B cell (primary cell): Measurements from ENCODE around the gene GATM. TPM values are rescaled to one million over a fixed set of nuclear protein-coding genes. Genes with fewer than 3 reads are reported as not detected.

ENCODE experiments used
- ATAC-seq: fragments of 200-7000 bp; cut with Tn5 transposase; one replicate; pipeline ENCODE4 v1.10.0; 2021; ENCODE audit warnings: low read depth, mild to moderate bottlenecking, moderate number of reproducible peaks, moderate library complexity
- CTCF ChIA-PET: fragments of 350-600 bp; sonication (Branson Sonifier 250); formaldehyde crosslinking; loops from one replicate; lab custom pipeline; 2021; ENCODE audit warnings: antibody characterized with exemption, inconsistent platforms; lab: Charles Lee
- POLR2A ChIA-PET: fragments of 350-600 bp; sonication (Branson Sonifier 250); formaldehyde crosslinking; loops from one replicate; lab custom pipeline; 2021; ENCODE audit warnings: antibody characterized with exemption; lab: Charles Lee
- DNase-seq: peaks from one replicate; pipeline ENCODE4 v3.0.0; 2013
- H2AFZ ChIP-seq: 2 replicates; pipeline ENCODE4 v1.6.1; 2012; ENCODE audit warnings: mild to moderate bottlenecking, low read depth, low read length; ENCODE audit not compliant: insufficient read depth, poor library complexity, severe bottlenecking
- H3K27ac ChIP-seq, 2 donors: 1 replicate in 1 of 2; 2 replicates in 1 of 2; pipeline ENCODE4 v1.5.1; 2012 to 2013; ENCODE audit warnings: low read length in 2 of 2, mild to moderate bottlenecking in 2 of 2, moderate library complexity in 1 of 2
- H3K27me3 ChIP-seq, 4 experiments: fragments of 200-600 bp in 1 of 4; sonication (generic) in 1 of 4; replicated peaks in 1 of 4; 1 replicate in 2 of 4; 2 replicates in 2 of 4; pipeline versions ENCODE4 v1.6.1 to v1.7.0; 2013 to 2016; ENCODE audit warnings: low read length in 3 of 4, mild to moderate bottlenecking in 2 of 4, mixed read lengths in 1 of 4, moderate library complexity in 1 of 4; ENCODE audit not compliant: insufficient read depth in 4 of 4, control insufficient read depth in 3 of 4; ENCODE audit errors: control extremely low read depth in 1 of 4
- H3K36me3 ChIP-seq, 2 experiments: replicated peaks in 1 of 2; 1 replicate in 1 of 2; 2 replicates in 1 of 2; pipeline versions ENCODE4 v1.6.1 to v1.7.1; 2013; ENCODE audit warnings: low read length in 1 of 2; ENCODE audit not compliant: insufficient read depth in 2 of 2, control insufficient read depth in 1 of 2; ENCODE audit errors: control extremely low read depth in 1 of 2, extremely low read depth in 1 of 2
- H3K4me1 ChIP-seq, 2 donors: fragments of 200-600 bp in 1 of 2; sonication (generic) in 1 of 2; 1 replicate in 1 of 2; 2 replicates in 1 of 2; pipeline versions ENCODE4 v1.5.1 to v1.6.1; 2013 to 2017; ENCODE audit warnings: low read length in 2 of 2; ENCODE audit not compliant: control insufficient read depth in 2 of 2, insufficient read depth in 2 of 2
- H3K4me2 ChIP-seq: replicated peaks from 2 replicates; pipeline ENCODE3; 2012; ENCODE audit warnings: mild to moderate bottlenecking, low read depth, low read length; ENCODE audit not compliant: poor library complexity, severe bottlenecking
- H3K4me3 ChIP-seq, 5 experiments: fragments of 200-600 bp in 1 of 5; sonication (generic) in 1 of 5; 1 replicate in 3 of 5; 2 replicates in 2 of 5; pipeline versions ENCODE4 v1.5.1 to v1.7.0; 2011 to 2016; ENCODE audit warnings: low read length in 4 of 5, mild to moderate bottlenecking in 4 of 5, low read depth in 2 of 5, control low read depth in 1 of 5, moderate library complexity in 1 of 5; ENCODE audit not compliant: insufficient read depth in 1 of 5; ENCODE audit errors: control extremely low read depth in 1 of 5, extremely low read depth in 1 of 5
- H3K79me2 ChIP-seq: fragments of 200-600 bp; sonication (generic); one replicate; pipeline ENCODE4 v1.6.0; 2016; ENCODE audit warnings: low read length; ENCODE audit not compliant: control insufficient read depth, insufficient read depth
- H3K9ac ChIP-seq: fragments of 200-600 bp; sonication (generic); 2 replicates; pipeline ENCODE4 v1.6.1; 2017; ENCODE audit warnings: mild to moderate bottlenecking, low read length, moderate library complexity
- H3K9me3 ChIP-seq, 3 donors: one replicate each; pipeline versions ENCODE4 v1.6.1 to v1.7.1; 2013; ENCODE audit warnings: low read length in 2 of 3; ENCODE audit not compliant: control insufficient read depth in 2 of 3, insufficient read depth in 1 of 3; ENCODE audit errors: control extremely low read depth in 1 of 3
- H4K20me1 ChIP-seq: 2 replicates; pipeline ENCODE4 v1.6.0; 2012; ENCODE audit warnings: mild to moderate bottlenecking, low read length; ENCODE audit not compliant: insufficient read depth, control insufficient read depth, poor library complexity, severe bottlenecking
- H3K27ac Mint-ChIP-seq: one replicate; pipeline ENCODE4 v1.8.0; 2021; ENCODE audit warnings: mixed read lengths
- H3K27me3 Mint-ChIP-seq: one replicate; pipeline ENCODE4 v1.8.0; 2021; ENCODE audit warnings: mixed read lengths
- H3K4me1 Mint-ChIP-seq: one replicate; pipeline ENCODE4 v1.8.0; 2021; ENCODE audit warnings: mixed read lengths
- H3K4me3 Mint-ChIP-seq: one replicate; pipeline ENCODE4 v1.8.0; 2021; ENCODE audit warnings: mixed read lengths
- H3K9me3 Mint-ChIP-seq: one replicate; pipeline ENCODE4 v1.8.0; 2022; ENCODE audit warnings: mixed read lengths; ENCODE audit not compliant: insufficient read depth
- CTCF ChIP-seq: fragments of 200-600 bp; IDR thresholded peaks from one replicate; pipeline ENCODE4 v1.8.0; 2022; ENCODE audit warnings: antibody characterized with exemption, mild to moderate bottlenecking
- EZH2 ChIP-seq: IDR thresholded peaks from 2 replicates; pipeline ENCODE4 v1.6.1; 2012; ENCODE audit warnings: borderline replicate concordance, low read depth, mild to moderate bottlenecking, moderate library complexity, low read length; ENCODE audit not compliant: insufficient read depth, poor library complexity, severe bottlenecking
- WGBS: methylation state at CpG from one replicate; pipeline ENCODE4 v1.1.5; 2013; ENCODE audit warnings: missing lambda C conversion rate; ENCODE audit not compliant: insufficient coverage; 5-methylcytosine and 5-hydroxymethylcytosine counted together
- intact Hi-C: fragments of 100-400 bp; cut with micrococcal nuclease; formaldehyde crosslinking; loops from one replicate; pipeline ENCODE4 v1.10.0; 2022
- polyA plus RNA-seq: library from polyadenylated mRNA; depleted of rRNA; stranded (reverse); fragments of >200 nt; gene quantifications from 2 replicates; pipeline ENCODE4 v1.2.3, GENCODE V29; 2012
- total RNA-seq, 2 donors: library from RNA; stranded (reverse); fragments of 120-200 nt in 1 of 2; gene quantifications; 1 replicate in 1 of 2; 2 replicates in 1 of 2; pipeline versions ENCODE4 v1.2.3 to v1.2.4, GENCODE V29; 2013 to 2022

GATM gene
- total and polyA plus RNA-seq, 2 donors (not counting 1 experiment from before 2014, with no cell fraction given) = 9.6 to 18.2 TPM

DNA sequence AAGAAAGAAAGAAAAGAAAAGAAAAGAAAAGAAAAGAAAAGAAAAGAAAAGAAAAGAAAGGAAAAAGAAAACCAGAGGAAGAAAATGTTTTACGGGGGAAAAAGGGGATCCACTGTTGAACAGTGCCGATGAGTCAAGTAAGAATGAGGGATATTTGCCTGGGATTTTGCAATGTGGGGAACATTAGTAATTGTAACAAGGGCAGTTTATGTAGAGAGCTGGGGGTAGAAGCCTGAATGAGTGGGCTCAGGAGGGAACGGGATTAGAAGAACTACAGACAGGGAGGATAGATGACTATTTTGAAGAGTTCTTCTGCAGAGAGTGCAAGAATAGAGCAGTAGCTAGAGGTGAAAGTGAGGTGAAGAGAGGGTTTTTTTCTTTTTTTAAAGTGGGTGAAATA lies 28.7 kb downstream of the GATM start:
- no peaks in the 10 kb centered on the region for H3K9me3 ChIP-seq
- Mint-ChIP-seq H3K27me3 (peaks cover 35% of the 10 kb centered on the region), H3K4me1 (no peaks in the 10 kb centered on the region), H3K9me3 (no peaks in the 10 kb centered on the region), H3K4me3 (no peak overlapping the region), H3K27ac (no peak overlapping the region)
- no peak overlapping the region for H2AFZ ChIP-seq
- intact Hi-C loops = no loop called here
- ATAC-seq (no peak), DNase-seq (no peak)
- no peak overlapping the region for H3K9ac ChIP-seq
- ChIA-PET CTCF (no interaction called here), POLR2A (interaction anchor here (0.7 kb wide), 1 partner anchor 70 kb away, joined by 10 read pairs; no protein-coding TSS in a partner anchor)
- no peak overlapping the region for H3K4me2 ChIP-seq
- H3K79me2 ChIP-seq = no peaks in the 10 kb centered on the region
- H3K36me3 ChIP-seq = no peaks in the 10 kb centered on the region
- peaks cover 0 to 14% (median 7%) of the 10 kb centered on the region in 4 experiments for H3K27me3 ChIP-seq
- TF ChIP-seq EZH2 = no peak
- TF ChIP-seq CTCF = no peak
- no peak overlapping the region for H3K27ac ChIP-seq
- 96% methylated on average over 3 of the region's 3 CpGs for WGBS
- no peak overlapping the region for H3K4me3 ChIP-seq
- no peaks in the 10 kb centered on the region for H4K20me1 ChIP-seq
- no peaks in the 10 kb centered on the region for H3K4me1 ChIP-seq

DNA sequence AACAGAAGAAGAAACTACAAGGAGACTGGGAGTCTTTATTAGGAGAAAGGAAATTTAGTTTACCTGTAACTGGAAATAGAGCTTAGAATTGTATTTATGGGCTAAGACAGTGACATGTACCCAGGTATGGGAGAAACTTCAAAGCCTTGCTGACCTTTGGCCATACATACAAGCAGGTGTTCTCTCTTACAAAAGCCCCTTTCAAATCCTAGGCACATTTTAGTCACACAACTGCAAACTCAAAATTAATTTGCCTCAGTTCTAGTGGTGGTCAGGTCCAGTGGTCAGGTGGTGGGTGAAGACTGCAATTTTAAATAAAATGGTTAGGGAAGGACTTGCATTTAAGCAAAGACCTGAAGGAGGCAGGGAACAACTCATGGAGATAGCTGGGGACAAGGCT lies 30.4 kb downstream of the GATM start:
- Histone ChIP-seq H4K20me1 (no peaks in the 10 kb centered on the region), H3K36me3 (no peaks in the 10 kb centered on the region), H3K9me3 (no peaks in the 10 kb centered on the region), H3K9ac (no peak overlapping the region), H3K4me1 (no peaks in the 10 kb centered on the region), H3K27me3 (peaks cover 0 to 14% (median 7%) of the 10 kb centered on the region in 4 experiments), H3K27ac (no peak overlapping the region), H3K4me3 (no peak overlapping the region), H2AFZ (no peak overlapping the region), H3K79me2 (no peaks in the 10 kb centered on the region), H3K4me2 (no peak overlapping the region)
- POLR2A ChIA-PET = no interaction called here
- ATAC-seq (no peak), DNase-seq (no peak)
- peaks cover 37% of the 10 kb centered on the region for H3K27me3 Mint-ChIP-seq
- TF ChIP-seq EZH2 = no peak
- TF ChIP-seq CTCF = no peak
- no peak overlapping the region for H3K27ac Mint-ChIP-seq
- CTCF ChIA-PET = interaction anchor here (1.2 kb wide), 1 partner anchor 9 kb away, joined by 3 read pairs; no protein-coding TSS in a partner anchor
- intact Hi-C loops = no loop called here
- no peak overlapping the region for H3K4me3 Mint-ChIP-seq
- no peaks in the 10 kb centered on the region for H3K4me1 Mint-ChIP-seq
- no peaks in the 10 kb centered on the region for H3K9me3 Mint-ChIP-seq
